ENCODE results near the gene SGK1.

- TF ChIP-seq TAF1 (IDR thresholded peaks at IDR 0.05; ENCODE audit: borderline replicate concordance, low read depth, low read length) (no peak), POLR2A (IDR thresholded peaks at IDR 0.05; ENCODE audit: low read depth, low read length) (no peak)
These were observed 29.1 kb upstream of the SGK1 start for GRCh38 chr6:134346932-134347545.

Data from GM12892 (cell line).